ENCODE data around the gene TEX35.

The TEX35 gene

GRCh38 chr1:178512566-178513277 lies at the start of gene TEX35:
TSS of gene TEX35 (plus strand) at chr1:178513109. CDS start at chr1:178513189, 80 bp downstream.
- DNase-seq = no peak

- DNase-seq = no peak
These were observed 48.8 kb upstream of the TEX35 start for GRCh38 chr1:178464141-178464540.

- no peak for DNase-seq
These were observed 48.3 kb upstream of the TEX35 start for GRCh38 chr1:178464566-178464965.

GRCh38 chr1:178465011-178465410 lies 47.9 kb upstream of the TEX35 start:
- no peak for DNase-seq

- DNase-seq = no peak
These were observed 45.1 kb upstream of the TEX35 start for GRCh38 chr1:178467837-178468236.

GRCh38 chr1:178470411-178470960 lies 42.4 kb upstream of the TEX35 start:
- DNase-seq = no peak

GRCh38 chr1:178472531-178472930 lies 40.4 kb upstream of the TEX35 start:
- no peak for DNase-seq

GRCh38 chr1:178477373-178477772 lies 35.5 kb upstream of the TEX35 start:
- no peak for DNase-seq

- no peak for DNase-seq
These were observed 35.1 kb upstream of the TEX35 start for GRCh38 chr1:178477841-178478240.

GRCh38 chr1:178483251-178483957 lies 29.5 kb upstream of the TEX35 start:
- DNase-seq = no peak

- no peak for DNase-seq
These were observed 28.1 kb upstream of the TEX35 start for GRCh38 chr1:178484698-178485225.

GRCh38 chr1:178485541-178485981 lies 27.3 kb upstream of the TEX35 start:
- DNase-seq = no peak

- no peak for DNase-seq
These were observed 26.5 kb upstream of the TEX35 start for GRCh38 chr1:178486100-178487069.

GRCh38 chr1:178487070-178487615 lies 25.8 kb upstream of the TEX35 start:
- no peak for DNase-seq

- no peak for DNase-seq
These were observed 24.5 kb upstream of the TEX35 start for GRCh38 chr1:178488393-178488792.

- DNase-seq = no peak
These were observed 23.5 kb upstream of the TEX35 start for GRCh38 chr1:178489399-178489798.

GRCh38 chr1:178490136-178490535 lies 22.8 kb upstream of the TEX35 start:
- no peak for DNase-seq

- no peak for DNase-seq
These were observed 21.9 kb upstream of the TEX35 start for GRCh38 chr1:178490967-178491366.

- no peak for DNase-seq
These were observed 21.2 kb upstream of the TEX35 start for GRCh38 chr1:178491721-178492120.

- no peak for DNase-seq
These were observed 20.6 kb upstream of the TEX35 start for GRCh38 chr1:178492341-178492740.

GRCh38 chr1:178493301-178493741 lies 19.6 kb upstream of the TEX35 start:
- DNase-seq = no peak

- no peak for DNase-seq
These were observed 18.3 kb upstream of the TEX35 start for GRCh38 chr1:178494569-178494971.
